ENCODE measurements around the gene SEL1L2.

Gene SEL1L2

GRCh38 chr20:13996265-13996664 is 5.9 kb upstream of the SEL1L2 start (continued):
- no peak for TF ChIP-seq ZNF280D (tag by site-specific recombination; IDR thresholded peaks at IDR 0.05)
- no peak for TF ChIP-seq ZBTB6 (tag by site-specific recombination; IDR thresholded peaks at IDR 0.05)
- TF ChIP-seq BCL11A (tag by site-specific recombination; IDR thresholded peaks at IDR 0.05; ENCODE audit: low read depth): no peak
- TF ChIP-seq, protein P1, sequence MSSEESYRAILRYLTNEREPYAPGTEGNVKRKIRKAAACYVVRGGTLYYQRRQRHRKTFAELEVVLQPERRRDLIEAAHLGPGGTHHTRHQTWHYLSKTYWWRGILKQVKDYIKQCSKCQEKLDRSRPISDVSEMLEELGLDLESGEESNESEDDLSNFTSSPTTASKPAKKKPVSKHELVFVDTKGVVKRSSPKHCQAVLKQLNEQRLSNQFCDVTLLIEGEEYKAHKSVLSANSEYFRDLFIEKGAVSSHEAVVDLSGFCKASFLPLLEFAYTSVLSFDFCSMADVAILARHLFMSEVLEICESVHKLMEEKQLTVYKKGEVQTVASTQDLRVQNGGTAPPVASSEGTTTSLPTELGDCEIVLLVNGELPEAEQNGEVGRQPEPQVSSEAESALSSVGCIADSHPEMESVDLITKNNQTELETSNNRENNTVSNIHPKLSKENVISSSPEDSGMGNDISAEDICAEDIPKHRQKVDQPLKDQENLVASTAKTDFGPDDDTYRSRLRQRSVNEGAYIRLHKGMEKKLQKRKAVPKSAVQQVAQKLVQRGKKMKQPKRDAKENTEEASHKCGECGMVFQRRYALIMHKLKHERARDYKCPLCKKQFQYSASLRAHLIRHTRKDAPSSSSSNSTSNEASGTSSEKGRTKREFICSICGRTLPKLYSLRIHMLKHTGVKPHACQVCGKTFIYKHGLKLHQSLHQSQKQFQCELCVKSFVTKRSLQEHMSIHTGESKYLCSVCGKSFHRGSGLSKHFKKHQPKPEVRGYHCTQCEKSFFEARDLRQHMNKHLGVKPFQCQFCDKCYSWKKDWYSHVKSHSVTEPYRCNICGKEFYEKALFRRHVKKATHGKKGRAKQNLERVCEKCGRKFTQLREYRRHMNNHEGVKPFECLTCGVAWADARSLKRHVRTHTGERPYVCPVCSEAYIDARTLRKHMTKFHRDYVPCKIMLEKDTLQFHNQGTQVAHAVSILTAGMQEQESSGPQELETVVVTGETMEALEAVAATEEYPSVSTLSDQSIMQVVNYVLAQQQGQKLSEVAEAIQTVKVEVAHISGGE (tag by site-specific recombination; conservative IDR thresholded peaks at IDR 0.05; ENCODE audit: low read depth): peak; percentile 56
- no peak for TF ChIP-seq ZNF423 (tag by site-specific recombination; IDR thresholded peaks at IDR 0.05)
- peak; percentile 30 for TF ChIP-seq ZNF335 (tag by site-specific recombination; conservative IDR thresholded peaks at IDR 0.05)
- TF ChIP-seq ZNF501 (tag by site-specific recombination; IDR thresholded peaks at IDR 0.05): no peak
- TF ChIP-seq, protein P2, sequence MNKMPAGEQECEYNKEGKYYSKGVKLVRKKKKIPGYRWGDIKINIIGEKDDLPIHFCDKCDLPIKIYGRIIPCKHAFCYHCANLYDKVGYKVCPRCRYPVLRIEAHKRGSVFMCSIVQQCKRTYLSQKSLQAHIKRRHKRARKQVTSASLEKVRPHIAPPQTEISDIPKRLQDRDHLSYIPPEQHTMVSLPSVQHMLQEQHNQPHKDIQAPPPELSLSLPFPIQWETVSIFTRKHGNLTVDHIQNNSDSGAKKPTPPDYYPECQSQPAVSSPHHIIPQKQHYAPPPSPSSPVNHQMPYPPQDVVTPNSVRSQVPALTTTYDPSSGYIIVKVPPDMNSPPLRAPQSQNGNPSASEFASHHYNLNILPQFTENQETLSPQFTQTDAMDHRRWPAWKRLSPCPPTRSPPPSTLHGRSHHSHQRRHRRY (tag by site-specific recombination; IDR thresholded peaks at IDR 0.05): no peak
- no peak for TF ChIP-seq HOXD13 (CRISPR knock-in tag; IDR thresholded peaks at IDR 0.05; ENCODE audit: borderline replicate concordance)

DNA sequence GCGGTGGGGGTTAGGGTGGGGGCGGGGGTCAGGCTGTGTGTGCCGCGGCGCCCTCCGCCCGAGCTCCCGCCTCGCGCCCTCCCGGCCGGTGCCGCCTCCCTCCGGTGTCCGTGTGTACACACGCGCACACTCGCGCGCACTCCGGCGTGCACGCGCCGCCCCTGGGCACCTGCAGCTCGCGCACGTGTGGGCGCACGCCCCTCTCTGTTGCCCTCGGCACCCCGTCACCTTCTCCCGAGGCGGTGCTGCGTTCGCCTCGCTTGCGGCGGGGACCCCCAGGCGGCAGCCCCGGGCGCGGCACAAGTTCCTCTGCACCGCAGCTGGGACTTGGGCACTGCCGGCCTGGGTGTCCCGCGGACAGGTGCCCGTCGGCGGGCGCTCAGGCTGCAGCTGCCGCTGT is 5.4 kb upstream of the SEL1L2 start:
- H3K36me3 ChIP-seq (ENCODE audit: control insufficient read depth in 2 of 2, insufficient read depth in 1 of 2, low read length in 2 of 2): no peaks in the 10 kb centered on the region
- no peaks in the 10 kb centered on the region for H3K9me3 ChIP-seq (ENCODE audit: control insufficient read depth, insufficient read depth, low read depth, low read length)
- CTCF ChIA-PET: no interaction called here
- POLR2A ChIA-PET: interaction anchor here (0.6 to 1.6 kb wide), 5 partner anchors 12 to 1303 kb away, joined by 3 to 6 read pairs (median 3); partner anchors contain the start of genes ESF1 and NDUFAF5
- H3K27ac ChIP-seq (ENCODE audit: extremely low read depth, low read depth, low read length): no peak overlapping the region
- H3K4me3 ChIP-seq (ENCODE audit: low read depth, low read length): peak overlapping the region; percentile 82
- no peaks in the 10 kb centered on the region for H3K4me1 ChIP-seq (ENCODE audit: control insufficient read depth, insufficient read depth, low read length)
- TF ChIP-seq ZNF112 (tag by site-specific recombination; IDR thresholded peaks at IDR 0.05): no peak
- no peak for TF ChIP-seq INSM2 (tag by site-specific recombination; IDR thresholded peaks at IDR 0.05)
- peak; percentile 42 for TF ChIP-seq KLF9 (tag by site-specific recombination; IDR thresholded peaks at IDR 0.05; ENCODE audit: low read depth)
- TF ChIP-seq, protein P3, sequence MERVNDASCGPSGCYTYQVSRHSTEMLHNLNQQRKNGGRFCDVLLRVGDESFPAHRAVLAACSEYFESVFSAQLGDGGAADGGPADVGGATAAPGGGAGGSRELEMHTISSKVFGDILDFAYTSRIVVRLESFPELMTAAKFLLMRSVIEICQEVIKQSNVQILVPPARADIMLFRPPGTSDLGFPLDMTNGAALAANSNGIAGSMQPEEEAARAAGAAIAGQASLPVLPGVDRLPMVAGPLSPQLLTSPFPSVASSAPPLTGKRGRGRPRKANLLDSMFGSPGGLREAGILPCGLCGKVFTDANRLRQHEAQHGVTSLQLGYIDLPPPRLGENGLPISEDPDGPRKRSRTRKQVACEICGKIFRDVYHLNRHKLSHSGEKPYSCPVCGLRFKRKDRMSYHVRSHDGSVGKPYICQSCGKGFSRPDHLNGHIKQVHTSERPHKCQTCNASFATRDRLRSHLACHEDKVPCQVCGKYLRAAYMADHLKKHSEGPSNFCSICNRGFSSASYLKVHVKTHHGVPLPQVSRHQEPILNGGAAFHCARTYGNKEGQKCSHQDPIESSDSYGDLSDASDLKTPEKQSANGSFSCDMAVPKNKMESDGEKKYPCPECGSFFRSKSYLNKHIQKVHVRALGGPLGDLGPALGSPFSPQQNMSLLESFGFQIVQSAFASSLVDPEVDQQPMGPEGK (tag by site-specific recombination; IDR thresholded peaks at IDR 0.05): no peak
- TF ChIP-seq TSHZ1 (tag by site-specific recombination; IDR thresholded peaks at IDR 0.05; ENCODE audit: borderline replicate concordance): no peak
- no peak for TF ChIP-seq BCL6B (tag by site-specific recombination; IDR thresholded peaks at IDR 0.05)
- 0 out of 2 replicates have a peak, but pooled peaks have one; percentile 12 for TF ChIP-seq SCRT2 (tag by site-specific recombination; IDR thresholded peaks at IDR 0.05)
